ENCODE data around the gene NEUROD1.

- TF ChIP-seq POLR2AphosphoS5 (IDR thresholded peaks at IDR 0.05; ENCODE audit: low read depth, low read length) = no peak
- no peak for TF ChIP-seq SIN3A (IDR thresholded peaks at IDR 0.05; ENCODE audit: borderline replicate concordance, insufficient read depth, low read length)
- no peak for TF ChIP-seq TAF1 (IDR thresholded peaks at IDR 0.05; ENCODE audit: borderline replicate concordance, insufficient read depth, low read length)
- no peak for TF ChIP-seq FOXP2 (optimal IDR thresholded peaks at IDR 0.05; ENCODE audit: borderline replicate concordance, extremely low read depth, extremely low read length, insufficient read depth)
These were observed 755 bp downstream of the NEUROD1 start for GRCh38 chr2:181679544-181679979.
